ENCODE data around the gene PDE6B.
"Not testable (repeated sequence)": the region's sequence is repeated elsewhere in the genome, so short reads cannot be mapped to it uniquely, and the experiment has no call there.

The PDE6B gene

DNA sequence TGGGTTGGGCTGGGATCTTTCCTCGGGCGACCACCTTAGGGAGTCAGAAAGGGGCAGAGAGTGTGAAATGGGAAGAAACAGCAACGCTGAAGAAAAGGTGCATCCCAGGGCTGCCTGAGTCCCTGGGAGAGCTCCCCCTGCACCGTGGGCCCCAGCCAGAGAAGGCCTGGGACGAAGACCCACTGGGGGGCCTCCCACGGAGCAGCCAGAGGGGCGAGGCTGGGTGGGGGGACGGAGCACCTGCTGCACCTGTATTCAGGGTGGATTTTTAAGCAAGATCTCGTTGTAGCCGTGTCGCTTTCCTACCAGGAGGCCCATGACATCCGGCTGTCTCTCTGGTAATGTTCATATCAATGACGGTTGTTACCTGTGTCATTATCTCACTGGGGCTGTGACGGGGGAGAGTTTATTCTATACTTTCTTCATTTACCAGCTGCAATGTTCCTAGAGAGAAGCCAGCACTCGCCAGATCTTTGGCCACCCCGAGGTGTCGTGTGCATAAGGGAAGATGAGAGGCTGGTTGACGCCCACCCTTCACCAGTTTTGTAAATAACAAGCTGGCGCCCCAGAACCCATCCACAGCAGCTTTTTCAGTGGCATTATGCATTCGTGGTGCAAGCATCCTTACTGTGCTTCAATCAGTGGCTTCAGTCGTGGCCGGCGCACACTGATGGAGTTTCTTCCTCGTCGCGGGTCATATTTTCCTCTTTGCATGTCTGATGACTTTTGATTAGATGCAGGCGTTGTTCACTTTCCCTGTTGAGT is 74.6 kb downstream of the PDE6B start:
- DNase-seq (ENCODE audit: extremely low spot score, insufficient read length, low read depth) (no peak), FAIRE-seq (no peak)

DNA sequence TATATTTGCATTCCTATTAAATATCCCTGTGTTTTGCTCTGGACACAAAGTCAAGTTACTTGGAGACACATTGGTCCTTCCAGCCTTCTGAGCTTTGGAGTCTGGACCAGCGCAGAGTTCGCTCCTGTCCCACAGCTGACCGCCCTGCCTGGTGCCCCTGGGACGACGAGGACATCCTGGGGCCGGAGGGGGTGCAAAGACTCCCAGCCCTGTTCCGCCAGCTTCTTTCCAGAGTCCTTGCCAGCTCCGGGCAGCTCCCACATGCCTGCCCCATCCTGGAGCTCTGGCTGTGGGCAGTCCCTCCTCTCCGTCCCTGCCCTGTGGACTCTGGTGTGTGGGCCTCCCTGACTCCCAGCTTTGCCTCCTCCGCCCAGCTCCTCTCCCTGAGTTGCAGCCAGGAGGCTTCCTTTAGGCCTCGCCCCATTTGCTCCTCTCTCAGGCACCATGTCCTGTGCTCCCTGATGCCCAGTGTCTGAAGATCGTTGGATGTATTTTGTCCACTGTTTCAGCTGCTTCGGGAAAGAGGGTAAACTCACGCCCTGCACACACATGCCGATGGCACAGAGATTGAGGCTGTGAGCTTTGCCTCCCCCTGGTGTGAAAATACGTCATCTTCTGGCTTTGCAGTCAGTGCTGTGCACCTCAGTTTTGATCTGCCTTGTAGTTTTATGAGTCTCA is 75.4 kb downstream of the PDE6B start:
- DNase-seq (ENCODE audit: extremely low spot score, insufficient read length, low read depth) (no peak), FAIRE-seq (no peak)

DNA sequence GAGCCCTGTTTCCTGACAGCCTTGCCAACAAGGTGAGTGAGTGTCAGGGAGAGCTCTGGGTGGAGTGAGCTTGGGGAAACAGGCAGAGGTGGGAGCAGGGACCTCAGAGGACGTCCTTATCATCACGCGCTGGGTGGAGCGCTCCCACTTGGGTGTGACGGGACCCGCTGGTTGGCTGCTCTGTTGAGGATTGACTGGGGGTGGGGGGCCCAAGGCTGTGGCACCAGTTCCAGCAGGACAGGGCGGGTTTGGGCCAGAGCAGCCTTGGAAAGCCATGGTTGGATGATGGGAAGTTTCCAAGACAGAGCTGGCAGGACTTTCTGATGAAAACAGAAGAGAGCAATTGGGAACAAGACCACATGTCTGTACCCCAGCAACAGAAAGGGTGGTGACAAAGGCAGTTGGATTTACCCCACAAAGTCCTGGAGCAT is 77.3 kb downstream of the PDE6B start:
- FAIRE-seq = no peak
- no peak for DNase-seq (ENCODE audit: extremely low spot score, insufficient read length, low read depth)

DNA sequence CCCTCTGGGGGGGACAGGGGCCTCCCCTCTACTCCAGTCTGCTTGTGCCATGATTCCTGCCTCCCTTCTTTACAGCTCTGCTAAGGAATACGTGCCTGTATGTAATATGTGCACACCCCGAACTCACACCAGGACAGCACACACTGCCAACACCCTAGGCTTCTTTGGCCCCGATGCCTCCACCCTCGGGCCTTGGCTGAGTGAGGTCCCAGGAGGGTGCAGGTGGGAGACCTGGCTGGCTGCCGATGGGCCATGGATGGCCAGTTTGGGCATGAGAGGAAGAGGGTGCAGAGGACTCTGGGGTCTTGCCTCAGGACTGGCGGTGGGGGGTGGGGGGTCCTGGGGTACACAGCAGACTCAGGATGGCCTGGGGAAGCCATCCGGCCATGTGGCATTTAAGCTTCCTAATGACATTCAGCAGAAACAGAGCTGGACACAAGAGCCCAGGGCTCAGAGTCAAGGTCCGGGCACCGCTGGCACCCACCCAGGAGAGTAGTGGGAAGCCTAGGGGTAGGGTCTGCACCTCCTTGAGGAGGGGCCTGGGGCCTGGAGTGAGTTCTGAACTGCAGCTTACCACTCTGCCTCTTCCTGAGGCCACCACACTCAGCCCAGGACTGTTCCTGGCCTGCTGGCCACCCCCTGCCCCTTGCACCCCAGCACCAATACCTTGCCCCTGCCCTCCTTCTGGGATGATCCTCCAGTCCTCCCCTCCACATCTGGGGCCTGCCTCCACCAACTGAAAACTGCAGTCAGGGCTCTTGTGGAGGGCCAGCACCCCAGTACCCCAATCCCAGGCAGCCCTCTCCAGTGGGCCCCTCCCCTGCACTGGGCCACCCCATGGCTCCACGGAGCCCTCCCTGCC is 78.2 kb downstream of the PDE6B start:
- FAIRE-seq (no peak), DNase-seq (ENCODE audit: extremely low spot score, insufficient read length, low read depth) (no peak)

DNA sequence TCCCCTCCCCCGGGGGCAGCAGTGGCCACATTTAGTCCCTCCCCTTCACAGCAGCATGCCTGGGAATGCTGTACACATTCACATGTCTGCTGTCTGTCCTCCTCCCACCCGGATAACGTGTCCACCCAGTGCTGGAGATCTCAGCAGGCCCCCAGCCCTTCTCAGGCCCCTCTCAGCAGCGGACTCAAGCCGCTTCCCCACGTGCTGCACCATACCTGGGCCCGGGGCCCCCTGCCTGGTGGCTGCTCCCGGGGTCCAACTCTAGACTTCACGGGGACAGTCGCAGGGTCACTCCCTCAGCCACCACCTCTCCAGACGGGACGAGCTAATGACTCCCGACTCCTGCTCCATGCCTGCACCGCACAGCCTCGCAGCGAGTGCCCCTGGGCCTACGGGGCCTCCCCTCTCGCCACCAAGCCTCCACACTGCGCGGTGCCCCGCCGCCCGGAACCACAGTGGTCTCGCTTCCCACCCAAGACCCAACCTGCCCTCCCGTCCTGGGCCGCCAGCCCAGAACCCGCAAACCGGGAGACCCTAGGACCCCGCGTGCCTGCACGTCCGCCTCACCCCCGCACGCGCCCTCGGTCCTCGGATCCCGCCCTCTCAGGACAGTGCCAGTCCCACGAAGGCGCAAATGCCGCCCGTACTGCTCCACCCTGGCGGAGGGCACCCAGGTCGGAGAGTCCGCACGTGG is 79.0 kb downstream of the PDE6B start:
- no peak for FAIRE-seq
- no peak for DNase-seq (ENCODE audit: extremely low spot score, insufficient read length, low read depth)

DNA sequence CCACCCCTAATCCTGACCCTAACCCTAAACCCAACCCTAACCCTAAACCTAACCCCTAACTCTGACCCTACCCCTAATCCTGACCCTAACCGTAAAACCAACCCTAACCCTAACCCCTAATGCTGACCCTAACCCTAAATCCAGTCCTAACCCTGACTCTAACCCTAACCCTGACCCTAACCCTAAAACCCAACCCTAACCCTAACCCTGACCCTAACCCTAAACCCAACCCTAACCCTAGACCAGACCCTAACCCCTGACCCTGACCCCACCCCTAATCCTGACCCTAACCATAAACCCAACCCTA is 79.6 kb downstream of the PDE6B start:
- no peak for DNase-seq (ENCODE audit: extremely low spot score, insufficient read length, low read depth)
- FAIRE-seq = no peak

DNA sequence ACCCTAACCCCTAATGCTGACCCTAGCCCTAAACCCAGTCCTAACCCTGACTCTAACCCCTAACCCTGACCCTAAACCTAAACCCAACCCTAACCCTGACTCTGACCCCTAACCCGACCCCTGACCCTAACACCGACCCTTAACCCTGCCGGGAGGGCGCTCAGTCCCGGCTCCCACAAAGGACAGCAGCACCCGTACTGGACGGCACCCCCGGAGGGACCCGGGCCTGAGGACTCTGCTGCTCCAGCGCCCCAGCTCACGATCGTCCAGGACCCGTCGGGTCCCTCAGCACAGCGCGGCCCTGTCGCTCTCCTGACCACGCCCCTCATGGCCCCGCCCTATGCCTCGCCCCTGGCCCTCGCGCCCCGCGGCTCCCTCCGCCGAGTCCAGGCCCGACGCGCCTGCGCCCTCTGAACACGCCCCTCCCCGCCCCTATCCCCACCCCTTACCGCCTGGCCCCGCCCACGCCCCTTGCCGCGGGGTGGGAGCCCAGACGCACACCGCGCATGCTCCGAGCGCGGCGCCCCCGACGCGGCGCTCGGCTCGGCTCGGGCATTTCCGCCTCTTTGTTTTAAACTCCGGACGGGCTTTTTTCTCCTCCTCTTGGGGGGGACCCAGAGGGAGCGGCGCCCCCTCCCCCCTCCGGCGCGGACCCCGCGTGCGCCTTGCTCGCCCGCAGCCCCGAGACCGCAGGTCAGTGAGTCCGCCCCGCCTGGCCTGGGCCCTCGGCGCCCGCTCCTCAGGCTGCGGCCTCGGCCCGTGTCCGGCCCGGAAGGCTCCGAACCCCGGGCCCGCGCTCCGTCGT is 80.1 kb downstream of the PDE6B start, which contains the start of gene PCGF3:
TSS of gene PCGF3 (plus strand) at position 555 of the 805 bp plus-strand sequence. CDS start 27,849 bp downstream, outside the sequence.
- DNase-seq (ENCODE audit: extremely low spot score, insufficient read length, low read depth) (peak; percentile 100), FAIRE-seq (peak; percentile 90)

DNA sequence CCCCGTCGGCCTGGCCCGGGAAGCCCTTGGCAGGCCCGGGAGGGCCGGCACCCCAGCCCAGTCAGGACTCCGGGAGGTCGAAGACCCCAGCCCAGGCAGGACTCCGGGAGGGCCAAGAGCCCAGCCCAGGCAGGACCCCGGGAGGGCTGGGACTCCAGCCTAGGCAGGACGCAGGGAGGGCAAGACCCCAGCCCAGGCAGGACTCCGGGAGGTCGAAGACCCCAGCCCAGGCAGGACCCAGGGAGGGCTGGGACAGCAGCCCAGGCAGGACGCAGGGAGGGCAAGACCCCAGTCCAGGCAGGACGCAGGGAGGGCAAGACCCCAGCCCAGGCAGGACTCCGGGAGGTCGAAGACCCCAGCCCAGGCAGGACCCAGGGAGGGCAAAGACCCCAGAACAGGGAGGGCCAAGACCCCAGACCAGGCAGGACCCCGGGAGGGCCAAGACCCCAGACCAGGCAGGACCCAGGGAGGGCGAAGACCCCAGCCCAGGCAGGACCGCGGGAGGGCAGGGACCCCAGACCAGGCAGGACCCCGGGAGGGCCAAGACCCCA is 80.8 kb downstream of the PDE6B start:
- not testable (repeated sequence) for FAIRE-seq

DNA sequence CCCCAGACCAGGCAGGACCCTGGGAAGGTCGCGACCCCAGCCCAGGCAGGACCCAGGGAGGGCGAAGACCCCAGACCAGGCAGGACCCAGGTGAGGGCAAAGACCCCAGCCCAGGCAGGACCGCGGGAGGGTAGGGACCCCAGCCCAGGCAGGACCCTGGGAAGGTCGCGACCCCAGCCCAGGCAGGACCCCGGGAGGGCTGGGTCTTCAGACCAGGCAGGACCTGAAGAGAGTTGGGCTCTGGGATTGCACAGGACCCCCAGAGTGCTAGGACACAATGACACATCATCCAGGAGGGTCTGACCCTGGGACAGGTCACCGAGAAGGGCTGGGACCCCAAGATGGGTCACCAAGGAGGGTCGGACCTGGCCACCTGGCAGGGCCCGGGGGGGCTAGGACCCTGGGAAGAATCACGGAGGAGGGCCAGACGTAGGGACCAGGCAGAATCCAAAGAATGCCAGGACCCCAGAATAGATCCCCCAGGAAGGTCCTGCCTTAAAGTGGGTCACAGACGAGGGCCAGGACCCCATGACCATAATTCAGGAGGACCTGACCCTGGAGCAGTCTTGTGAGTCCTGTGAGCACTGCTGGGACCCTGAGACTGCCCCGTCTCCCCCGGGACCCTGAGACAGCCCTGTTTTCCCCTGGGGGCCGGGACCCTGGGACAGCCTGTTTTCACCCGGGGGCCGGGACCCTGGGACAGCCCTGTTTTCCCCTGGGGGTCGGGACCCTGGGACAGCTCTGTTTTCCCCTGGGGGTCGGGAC is 81.6 kb downstream of the PDE6B start:
- DNase-seq (ENCODE audit: extremely low spot score, insufficient read length, low read depth) (no peak), FAIRE-seq (no peak)

More for the DNA sequence above, 80.8 kb downstream of the PDE6B start:
- DNase-seq (ENCODE audit: extremely low spot score, insufficient read length, low read depth) = not testable (repeated sequence)

DNA sequence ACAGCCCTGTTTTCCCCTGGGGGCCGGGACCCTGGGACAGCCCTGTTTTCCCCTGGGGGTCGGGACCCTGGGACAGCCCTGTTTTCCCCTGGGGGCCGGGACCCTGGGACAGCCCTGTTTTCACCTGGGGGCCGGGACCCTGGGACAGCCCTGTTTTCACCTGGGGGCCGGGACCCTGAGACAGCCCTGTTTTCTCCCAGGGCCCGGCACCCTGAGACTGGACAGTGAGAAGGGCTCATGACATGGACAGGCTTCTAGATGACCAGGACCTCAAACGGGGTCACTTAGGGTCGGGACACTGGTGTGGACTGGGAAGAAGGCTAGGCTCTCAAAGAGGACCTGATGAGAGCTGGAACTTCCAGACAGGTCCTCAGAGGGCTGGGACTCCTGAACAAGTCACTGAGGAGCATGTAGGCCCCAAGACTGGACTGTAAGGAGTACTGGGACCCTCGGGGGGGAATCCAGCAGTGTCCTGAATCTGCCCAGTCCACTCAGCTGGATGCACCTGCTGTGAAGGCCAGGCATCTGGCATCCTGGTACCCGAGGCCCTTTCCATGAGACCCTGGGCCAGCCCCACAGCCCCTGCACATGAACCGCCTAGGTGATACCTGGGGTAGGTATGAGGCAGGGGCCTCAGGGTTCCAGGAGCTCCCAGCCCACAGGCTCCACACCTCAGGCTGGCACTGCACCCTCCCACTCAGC is 82.7 kb downstream of the PDE6B start:
- DNase-seq (ENCODE audit: extremely low spot score, insufficient read length, low read depth) (no peak), FAIRE-seq (no peak)

DNA sequence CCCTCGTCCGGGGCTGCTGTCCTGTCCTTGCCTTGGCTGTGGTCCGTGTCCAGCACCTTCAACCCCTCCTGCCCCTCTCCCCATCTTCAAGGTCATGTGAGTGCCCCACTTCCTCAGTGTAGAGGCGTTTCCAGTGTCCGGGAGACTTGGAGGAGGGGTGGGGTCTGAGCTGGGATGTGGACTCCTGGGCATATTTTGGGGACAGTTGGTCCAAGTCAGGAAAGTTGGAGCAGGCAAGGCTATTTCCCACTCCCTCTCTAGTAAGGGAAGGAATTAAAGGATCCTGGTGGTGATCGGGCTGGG is 83.2 kb downstream of the PDE6B start:
- FAIRE-seq = no peak
- DNase-seq (ENCODE audit: extremely low spot score, insufficient read length, low read depth) = no peak

DNA sequence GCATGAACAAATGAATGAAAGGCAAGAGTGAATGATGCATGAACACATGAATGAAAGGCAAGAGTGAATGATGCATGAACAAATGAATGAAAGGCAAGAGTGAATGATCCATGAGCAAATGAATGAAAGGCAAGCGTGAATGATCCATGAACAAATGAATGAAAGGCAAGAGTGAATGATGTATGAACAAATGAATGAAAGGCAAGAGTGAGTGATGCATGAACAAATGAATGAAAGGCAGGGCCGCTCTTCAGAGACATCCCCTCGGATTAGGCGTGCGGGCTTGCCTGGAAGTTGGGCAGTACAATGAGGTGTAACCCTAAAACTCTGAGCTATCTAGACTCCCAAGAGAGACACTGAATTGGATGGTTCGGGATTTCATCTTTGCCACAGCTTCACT is 84.0 kb downstream of the PDE6B start:
- no peak for FAIRE-seq

DNA sequence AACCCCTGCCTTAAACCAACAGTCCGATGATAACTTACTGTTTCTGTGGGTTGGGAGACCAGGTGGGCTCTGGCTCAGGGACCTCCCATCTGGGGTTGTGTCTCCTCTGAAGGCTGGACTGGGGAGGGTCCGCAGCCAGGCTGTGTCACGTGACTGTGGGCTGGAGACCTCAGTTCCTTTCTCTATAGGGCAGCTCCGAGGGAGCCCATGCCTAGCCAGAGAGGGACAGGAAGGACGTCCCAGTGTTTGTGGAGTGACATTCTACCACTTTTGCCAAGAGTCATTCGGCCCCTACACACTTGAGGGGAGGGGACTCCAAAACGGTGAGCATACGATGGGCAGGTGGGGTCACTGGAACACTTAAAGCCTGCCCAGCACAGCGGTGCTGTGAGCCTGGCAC is 84.7 kb downstream of the PDE6B start:
- FAIRE-seq = no peak

More for the DNA sequence above, 84.0 kb downstream of the PDE6B start:
- DNase-seq (ENCODE audit: extremely low spot score, insufficient read length, low read depth) = no peak

DNA sequence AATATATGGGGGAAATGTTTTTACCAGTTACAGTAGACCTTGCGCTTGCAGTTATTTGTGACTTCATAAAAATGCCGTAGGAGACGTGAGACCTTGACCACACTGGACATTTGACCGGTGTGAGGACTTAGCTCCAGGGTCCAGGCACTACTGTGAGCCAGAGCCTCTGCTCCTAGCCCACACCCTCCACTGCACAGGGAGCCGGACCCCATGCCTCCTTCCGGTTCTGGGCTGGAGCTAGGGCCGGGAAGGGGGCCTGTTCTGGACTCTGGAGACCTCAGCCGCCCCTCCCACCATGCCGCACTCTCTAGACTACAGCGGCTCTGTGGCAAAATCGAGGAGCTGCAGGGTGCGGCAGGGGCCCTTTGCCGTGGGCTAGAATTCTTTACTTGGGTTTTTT is 85.5 kb downstream of the PDE6B start:
- FAIRE-seq (no peak), DNase-seq (ENCODE audit: extremely low spot score, insufficient read length, low read depth) (no peak)

More for the DNA sequence above, 84.7 kb downstream of the PDE6B start:
- no peak for DNase-seq (ENCODE audit: extremely low spot score, insufficient read length, low read depth)

DNA sequence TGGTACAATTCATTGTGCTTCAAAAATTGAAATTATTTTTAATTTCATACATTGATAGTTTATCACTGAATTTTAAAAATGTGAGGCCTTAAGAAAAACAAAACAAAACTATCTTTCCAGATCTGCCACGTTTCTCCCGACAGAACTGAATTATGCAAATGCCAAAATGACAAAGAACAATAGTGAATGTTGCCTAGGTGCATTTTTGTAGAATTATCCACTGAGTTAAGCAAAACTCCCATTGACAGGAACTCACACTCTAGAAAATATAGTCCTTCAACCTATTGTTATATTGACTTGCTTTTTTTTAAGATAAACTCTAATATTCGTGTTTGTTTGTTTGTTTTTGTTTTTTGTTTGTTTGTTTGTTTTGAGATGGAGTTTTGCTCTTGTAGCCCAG is 86.7 kb downstream of the PDE6B start:
- FAIRE-seq = no peak
- no peak for DNase-seq (ENCODE audit: extremely low spot score, insufficient read length, low read depth)

DNA sequence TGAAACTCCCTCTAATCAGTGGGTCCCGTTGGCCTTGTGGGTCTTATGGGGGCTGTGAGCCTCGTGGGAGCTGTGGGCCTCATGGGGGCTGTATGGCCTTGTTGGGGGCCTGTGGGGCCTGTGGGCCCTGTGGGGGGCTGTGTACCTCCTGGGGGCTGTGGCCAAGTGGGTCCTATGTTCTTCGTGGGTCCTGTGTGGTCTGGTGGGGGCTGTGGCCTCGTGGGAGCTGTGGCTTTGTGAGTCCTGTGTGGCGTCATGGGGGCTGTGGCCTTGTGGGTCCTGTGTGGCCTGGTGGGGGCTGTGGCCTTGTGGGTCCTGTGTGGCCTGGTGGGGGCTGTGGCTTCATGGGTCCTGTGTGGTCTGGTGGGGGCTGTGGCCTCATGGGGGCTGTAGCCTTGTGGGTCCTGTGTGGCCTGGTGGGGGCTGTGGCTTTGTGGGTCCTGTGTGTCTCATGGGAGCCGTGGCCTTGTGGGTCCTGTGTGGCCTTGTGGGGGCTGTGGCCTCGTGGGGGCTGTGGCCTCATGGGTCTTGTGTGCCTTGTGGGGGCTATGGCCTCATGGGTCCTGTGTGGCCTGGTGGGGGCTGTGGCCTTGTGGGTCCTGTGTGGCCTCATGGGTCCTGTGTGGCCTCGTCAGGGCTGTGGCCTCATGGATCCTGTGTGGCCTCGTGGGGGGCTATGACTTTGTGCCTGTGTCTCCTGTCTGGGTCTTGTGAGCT is 87.7 kb downstream of the PDE6B start:
- FAIRE-seq (no peak), DNase-seq (ENCODE audit: extremely low spot score, insufficient read length, low read depth) (no peak)

DNA sequence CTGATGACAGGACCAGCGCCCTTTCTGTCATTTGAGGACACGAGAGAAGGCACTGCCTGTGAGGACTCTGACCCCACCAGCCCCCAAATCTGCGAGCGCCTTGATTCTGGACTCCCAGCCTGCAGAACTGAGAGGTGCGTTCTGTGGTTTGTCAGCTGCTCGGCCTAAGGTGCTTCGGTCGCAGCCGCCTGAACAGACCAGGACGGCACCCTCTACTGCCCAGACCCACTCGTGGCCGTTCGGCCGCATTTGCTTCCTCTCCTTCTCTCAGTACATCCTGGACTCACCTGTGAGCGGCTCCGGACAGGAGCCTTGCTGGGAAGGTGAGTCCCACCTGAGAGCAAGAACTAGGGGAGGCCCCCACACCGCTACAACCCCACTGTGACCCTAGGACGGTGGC is 88.7 kb downstream of the PDE6B start:
- DNase-seq (ENCODE audit: extremely low spot score, insufficient read length, low read depth) (no peak), FAIRE-seq (no peak)
